CD4-positive, alpha-beta T cell treated with Interleukin-6 at 100 ng/mL for 8 hours (primary cell): ENCODE results near the gene ITGA7.

Experiments
- DNase-seq: peaks from one replicate; pipeline ENCODE4 v3.0.0-alpha.2; 2020; ENCODE audit warnings: mixed read lengths, low spot score

The ITGA7 gene

DNA sequence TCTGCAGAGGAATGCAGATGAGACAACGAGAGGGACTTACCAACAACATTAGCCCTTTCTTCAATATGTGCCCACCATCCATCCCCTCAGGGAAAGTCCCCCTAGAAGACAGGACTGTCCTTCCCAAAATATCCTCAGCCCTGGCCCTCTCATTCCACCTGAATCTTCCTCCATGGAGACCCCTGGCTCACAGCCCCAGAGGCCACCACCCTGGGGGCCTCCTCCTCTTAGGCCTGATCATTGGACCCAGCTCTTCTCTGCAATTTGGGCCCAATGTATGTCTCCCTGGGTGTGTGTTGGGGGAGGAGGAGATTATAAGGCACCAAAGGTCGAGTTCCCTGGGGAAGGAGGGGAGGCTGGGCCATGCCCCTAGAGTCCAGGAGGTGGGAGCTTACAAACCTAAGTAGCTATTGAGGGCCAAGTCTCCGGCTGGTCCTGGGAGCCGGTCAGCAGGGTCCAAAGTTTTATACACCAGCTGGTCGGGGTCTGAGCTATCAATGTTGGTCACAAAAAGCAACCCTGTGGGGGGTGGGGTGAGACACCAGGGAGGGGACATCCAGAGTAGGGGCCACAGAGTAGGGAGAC is 8.1 kb downstream of the ITGA7 start:
- DNase-seq = no peak

DNA sequence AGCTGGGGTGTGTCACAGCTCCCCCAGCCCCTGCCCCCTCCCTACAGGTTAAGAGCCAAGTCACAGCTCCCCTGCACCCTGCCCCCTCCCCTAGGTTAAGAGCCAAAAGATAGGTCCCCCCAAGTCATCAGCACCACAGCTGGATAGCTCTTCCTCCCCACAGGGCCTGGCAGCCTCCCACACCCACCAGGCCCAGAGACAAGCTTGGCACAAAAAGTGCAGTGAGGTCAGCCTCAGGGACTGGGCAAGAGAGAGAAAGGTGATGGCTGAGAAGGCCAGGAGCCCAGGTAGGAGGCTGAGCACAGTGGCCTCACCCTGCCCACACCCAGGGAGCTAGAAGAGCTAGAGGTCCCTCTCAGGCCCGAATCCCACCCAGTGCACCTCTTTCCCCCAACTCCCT is 8.7 kb downstream of the ITGA7 start:
- DNase-seq = no peak

DNA sequence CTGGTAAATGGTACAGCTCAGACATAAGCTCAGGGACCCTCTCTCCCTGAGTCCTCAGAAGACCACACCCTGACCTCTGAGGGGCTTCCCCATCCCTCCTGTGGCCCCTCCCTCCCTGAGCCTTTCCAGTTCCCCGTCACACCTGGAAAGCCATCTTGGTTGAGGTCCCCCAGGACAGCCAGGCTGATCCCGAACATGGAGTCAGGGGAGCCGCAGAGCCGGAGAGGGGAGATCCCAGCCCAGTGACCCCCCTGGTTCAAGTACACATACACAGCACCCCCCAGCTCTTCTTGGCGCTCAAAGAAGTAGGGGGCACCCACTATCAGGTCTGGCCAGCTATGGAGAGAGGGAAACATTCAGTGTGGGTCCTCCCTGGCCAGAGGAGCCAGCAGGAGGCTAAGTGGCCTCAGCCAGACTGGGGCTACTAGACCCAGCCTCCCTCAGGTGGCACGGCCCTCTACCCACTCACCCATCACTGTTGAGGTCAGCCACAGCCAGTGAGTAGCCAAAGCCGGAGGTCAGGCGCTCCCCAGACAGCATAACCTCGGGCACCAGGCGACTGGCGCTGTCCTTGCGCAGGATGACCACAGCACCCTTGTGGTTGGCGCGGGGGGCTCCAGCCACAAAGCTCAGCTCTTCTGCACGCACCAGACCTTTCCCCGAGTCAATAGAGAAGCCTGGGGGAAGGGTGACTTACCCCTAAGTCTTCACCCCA is 9.3 kb downstream of the ITGA7 start:
- no peak for DNase-seq

DNA sequence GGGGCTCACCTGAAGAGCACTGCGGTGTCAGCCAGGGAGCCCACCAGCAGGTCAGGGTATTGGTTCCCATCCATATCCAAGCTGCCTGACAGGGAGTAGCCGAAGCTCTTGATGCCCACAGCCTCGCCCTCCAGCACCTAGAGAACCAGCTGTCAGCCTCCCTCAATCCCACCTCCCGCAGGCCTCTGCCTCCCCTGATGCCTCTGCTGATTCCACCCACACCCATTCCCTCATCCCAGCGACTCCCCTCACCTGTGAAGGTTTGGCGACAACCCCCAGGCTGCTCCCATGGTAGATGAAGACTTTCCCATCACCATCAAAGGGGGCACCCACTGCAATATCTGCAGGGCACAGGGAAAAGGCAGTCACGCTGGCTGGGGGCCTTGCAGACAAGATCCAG is 10.0 kb downstream of the ITGA7 start:
- no peak for DNase-seq

DNA sequence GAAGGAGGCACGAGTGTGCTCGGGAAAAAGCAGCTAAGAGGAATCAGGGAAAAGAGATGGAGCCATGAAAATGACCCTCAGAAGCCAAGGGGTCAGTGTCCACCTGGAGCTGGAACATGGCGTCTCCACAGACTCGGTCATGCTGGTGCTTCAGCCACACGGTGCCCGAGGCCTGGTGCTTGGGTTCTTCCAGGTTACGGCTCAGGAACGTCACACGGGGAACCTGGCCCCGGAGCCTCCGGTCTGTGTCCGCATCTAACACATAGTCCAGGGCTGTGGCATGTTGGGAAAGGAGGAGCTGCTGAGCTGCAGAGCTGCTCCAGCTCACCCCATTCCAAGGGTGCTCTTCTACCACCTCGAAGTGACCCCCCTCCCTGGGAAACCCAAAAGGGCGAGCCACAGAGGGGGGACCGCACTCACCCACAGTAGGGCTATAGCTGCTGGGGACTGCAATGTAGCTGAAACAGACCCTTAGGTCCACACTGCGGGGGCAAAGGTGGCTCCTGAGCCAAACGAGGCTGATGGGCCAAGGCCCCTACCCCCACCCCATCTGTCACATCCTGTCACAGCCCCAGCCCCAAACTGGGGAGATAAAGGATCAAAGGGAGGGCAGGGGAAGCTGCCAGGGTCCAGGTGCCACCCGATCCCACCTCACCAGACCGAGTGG is 10.8 kb downstream of the ITGA7 start:
- no peak for DNase-seq

DNA sequence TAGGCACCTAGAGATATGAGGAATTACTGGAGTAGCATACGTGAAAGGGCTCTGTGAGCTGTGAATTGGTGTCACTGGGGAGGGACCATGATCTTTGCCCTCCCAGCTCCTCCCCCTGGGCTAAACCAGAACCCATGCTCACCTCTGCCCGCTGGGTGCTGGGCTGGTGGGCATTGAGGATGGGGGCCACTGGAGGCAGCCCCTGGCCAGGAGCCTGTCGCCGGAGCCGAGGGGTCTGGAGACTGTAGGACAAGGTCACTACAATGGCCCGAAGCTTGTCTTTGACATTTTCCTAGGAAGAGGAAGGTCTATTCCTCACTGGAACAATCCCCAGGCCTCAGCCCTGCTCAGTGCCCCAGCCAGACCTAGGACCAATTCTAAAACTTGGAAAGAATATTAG is 11.6 kb downstream of the ITGA7 start:
- DNase-seq = no peak

DNA sequence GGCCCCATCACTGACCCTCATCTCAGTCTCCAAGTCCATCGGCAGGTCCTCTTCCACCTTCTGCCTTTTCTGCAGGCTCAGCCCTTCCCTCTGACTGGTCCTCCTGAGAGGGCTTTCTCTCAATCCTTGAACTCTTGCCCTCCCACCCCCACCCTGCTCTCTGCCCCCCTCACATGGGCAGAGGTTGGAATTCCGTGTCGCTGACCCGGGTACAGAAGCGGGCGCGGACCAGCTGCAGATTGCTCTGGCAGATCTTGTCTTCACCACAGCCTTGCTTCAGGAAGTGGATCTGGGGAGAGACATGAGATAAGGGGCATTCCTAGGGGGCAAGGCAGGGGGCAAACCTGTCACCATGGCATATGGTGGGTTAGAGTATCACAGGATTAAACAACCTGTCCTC is 12.4 kb downstream of the ITGA7 start:
- no peak for DNase-seq

DNA sequence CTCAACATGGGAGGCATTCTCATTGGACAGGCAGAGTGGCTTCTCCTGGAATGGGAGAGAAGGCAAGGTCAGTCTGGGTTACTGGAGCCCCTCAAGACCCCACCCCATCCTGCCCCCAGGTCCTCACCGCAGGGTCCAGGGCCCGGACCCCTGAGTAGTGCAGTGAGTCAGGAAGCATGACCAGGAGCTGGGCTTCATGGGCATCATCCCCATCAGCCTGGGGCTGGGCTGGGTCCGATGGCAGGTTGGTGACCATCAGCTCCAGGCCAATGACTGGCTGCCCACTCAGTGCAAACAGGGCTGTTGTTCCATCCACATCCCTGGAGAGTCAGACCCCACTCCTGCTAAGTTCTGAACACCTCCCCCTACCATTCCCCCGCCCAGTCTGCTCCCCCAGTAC is 13.1 kb downstream of the ITGA7 start:
- no peak for DNase-seq

DNA sequence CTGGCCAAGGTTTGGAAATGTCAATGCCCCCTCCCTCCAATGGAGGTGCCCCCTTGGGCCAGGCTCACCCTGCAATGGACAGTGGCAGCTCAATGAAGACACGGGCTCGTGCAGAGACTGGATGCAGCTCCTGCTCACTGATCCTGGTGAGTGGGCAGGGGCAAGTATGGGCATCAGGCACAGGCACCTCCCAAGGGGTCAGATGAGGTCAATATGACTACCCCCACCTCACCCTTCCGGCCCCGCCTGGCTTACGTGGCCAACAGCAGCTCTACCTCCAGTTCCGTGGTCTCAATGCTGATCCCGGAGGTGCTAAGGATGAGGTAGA is 13.6 kb downstream of the ITGA7 start:
- no peak for DNase-seq

DNA sequence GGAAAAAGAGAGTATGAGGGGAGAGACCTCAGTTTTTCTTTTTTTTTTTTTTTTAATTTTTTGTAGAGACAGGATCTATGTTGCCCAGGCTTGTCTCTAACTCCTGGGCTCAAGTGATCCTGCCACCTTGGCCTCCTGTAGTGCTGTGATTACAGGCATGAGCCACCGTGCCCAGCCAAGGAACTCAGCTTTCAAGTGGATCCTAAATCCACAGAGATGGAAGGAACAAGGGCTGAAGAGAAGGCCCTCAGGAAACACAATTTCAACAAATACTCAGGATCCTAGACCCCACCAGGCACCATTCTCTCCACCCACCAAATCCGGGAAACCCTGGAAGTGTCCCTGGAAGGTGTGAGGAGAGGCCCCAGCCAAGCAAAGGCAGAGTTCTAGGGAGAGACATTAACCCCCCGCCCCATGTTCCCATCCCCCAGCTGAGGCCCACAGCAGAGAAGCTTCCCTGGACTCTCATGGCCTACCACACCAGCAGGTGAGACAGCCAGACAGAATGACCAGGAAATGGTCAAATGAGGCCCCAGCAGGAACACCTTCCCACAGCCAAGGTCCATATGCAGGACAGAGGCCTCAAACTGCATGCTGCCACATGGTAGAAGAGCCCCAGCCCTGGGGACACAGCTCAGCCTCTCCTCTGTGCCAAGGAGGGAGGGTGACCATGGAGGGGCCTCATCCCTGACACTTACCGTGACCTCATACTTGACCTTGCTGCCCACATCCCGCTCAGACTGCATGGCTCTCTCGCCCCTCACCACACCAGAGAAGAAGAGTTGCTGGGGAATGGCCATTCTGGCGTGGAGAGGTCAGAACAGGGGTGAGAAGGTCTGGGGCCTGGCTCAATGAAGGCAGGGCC is 14.1 kb downstream of the ITGA7 start:
- no peak for DNase-seq

DNA sequence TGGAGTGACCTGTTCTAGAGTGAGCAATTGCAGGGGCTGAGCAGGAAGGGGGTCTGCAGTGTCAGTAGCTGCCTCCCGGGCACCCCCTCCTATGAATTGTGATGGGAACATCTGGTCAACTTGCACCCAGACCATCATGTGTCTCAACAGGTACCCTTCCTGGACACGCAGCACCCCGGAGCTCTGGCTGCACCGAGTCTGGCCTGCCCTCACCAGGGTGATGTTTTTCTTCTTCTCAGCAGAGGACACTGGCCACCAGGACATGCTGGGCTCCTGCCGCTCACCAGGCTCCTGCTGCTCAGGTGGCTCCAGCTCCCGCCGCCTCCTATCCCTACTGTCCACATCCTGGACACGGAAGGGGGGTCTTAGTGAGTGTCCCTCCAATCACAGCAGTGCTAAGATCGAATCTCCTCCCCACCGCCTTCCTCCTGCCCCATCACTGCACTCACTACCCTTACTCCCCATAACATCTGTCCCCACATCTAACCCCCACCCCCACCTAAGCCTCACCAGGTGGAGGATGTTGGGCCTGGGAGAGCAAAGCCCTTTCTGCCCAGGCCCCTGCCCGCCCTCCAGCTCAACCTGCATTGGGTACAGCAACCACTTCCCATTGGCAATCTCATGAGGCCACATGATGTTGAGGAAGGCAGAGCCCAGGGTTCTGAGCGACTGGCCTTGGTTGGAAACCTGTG is 14.9 kb downstream of the ITGA7 start:
- DNase-seq = no peak

DNA sequence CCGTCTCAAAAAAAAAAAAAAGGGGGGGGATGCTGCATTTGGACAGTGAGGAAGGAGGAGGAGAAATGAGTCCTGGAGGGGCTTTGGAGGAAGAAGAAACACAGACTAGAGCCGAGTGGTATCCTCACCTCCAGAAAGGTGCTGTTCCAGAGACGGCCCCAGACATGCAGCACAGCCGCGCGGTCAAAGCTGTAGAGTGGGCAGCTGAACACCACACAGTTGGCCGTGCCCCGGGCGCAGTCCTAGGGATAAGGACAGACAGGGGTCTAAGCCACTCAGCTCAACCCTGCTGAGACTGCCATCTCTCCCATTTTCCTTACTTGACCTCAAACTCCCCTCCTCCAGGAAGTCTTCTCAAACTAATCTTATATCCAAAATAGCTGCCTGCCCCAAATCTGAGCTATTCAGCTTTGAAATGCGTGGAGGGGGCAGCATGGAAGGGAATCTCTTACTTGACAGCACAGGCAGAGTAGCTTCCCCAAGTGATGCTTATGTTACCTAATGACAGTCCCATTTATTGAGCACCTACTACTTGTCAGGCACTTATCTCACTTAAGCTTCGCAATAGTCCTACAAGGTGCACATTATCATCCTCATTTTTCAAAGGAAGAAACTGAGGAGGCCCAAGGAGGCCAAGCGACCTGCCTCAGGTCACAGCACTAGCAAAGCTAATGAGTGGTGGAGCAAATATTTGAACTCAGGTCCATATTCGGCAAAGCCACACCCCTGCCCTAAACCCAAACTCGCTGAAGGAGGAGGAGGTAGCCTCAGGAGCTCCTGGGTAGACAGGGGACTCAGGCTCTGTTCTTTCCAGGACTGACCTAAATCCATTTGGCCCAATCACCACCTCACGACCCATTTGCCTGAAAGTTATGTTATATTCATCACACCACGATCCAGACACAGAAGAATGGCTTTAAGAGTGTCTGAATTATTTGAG is 18.7 kb downstream of the ITGA7 start:
- DNase-seq = no peak

DNA sequence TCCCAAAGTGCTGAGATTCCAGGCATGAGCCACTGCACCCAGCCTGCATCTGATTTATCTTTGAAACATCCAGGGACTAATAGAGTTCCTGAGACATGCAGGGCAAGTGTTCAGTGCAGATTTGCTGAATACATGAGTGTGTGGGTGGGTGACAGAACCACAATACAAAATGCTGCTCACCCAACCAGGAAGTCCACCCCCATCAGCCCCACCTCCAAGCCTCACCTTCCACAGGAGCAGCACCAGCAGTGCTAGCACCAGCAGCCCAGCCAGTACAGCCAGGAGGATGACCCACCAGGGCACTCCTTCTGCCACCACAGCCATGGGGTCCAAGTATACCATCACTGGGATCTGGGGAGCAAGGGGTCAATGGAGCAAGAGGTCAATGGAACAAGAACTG is 20.0 kb downstream of the ITGA7 start:
- no peak for DNase-seq

DNA sequence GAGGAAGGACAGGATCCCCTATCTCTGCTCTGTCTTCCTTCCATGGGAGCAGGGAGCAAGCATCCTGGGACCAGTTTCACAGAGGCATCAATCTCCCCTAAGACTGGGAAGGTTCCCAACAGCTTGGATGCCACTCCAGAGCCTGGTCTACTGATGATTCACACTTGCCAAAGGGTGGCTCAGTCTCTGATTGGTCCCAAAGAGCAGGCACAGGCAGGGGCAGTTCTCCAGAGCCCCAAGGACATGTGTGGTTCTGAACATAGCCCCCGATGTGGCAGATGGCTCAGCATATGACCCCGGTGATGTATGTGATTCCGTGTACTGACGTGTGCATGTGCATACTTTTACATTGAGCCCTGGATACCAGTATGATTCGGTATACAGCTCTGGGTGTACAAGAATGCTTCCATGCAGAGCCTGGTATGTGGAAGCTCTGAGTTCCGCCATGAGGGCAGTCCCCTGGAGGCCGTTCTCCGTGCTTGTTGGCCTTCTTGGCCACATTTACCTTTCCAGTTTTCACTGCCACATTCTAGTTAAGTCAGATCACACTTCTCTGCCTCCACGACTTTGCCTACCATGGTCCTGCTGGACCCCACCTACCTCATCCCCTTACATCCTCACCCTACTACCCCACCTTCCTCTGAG is 21.2 kb downstream of the ITGA7 start:
- no peak for DNase-seq

DNA sequence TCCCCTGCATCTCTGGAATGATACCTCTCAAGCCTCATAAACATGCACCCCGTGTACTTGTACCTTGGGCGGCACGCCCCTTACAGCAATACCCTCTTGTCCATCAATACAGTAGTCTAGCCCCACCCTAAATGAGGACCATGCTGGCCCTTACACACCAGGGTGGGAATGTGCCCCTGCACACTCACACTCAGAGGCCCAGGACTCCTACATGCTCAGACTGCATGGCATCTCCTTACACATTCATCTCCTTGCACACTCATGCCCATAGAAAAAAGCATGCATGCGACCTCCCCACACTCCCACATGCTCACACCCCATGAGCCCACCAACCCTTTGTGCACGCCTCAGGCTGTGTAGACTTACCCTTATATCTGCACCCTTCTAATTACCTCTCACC is 22.0 kb downstream of the ITGA7 start:
- no peak for DNase-seq

DNA sequence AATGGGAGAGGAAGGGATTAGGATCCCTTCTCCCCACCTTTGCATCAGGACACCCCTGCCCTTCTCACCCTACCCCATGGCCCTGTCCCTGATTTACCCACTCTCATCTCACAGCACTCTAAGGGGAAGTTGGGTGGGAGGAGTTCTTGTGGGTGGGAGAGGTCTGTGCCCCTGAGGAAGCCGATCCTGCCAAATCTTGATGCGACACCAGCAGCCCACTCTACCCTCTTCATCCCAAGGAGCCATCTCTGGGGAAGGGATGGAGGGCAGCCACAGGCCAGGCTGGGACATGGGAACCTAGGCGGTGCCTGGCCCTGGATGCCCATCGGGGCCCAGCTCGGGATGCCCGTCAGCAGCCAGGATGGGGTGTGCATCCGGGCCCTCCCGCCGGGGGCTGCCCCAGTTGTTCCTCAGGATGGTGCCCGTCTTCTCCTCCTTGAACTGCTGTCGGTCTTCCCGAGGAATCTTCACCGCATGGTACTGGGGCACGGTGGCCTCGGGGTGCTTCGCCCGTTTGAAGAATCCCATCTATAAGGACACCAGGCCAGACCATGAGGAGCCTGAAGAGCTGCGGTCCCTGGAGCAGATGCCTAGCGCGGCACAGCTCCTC is 22.8 kb downstream of the ITGA7 start:
- DNase-seq = no peak

DNA sequence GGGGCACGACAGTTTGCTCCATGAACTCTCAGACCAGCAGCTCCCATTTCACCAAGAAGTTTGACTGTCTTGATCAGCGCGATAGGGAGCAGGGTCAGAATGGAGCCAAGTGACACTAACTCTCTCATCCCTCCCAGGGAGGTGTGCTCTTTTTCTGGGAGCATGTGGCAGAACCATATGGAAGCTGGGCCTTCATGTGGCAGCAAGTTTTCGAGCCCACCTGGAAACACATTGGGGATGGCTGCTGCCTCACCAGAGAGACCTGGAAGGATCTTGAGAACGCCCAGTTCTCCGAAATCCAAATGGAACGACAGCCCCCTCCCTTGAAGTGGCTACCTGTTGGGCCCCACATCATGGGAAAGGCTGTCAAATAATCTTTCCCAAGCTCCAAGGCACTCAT is 24.0 kb downstream of the ITGA7 start:
- DNase-seq = no peak

DNA sequence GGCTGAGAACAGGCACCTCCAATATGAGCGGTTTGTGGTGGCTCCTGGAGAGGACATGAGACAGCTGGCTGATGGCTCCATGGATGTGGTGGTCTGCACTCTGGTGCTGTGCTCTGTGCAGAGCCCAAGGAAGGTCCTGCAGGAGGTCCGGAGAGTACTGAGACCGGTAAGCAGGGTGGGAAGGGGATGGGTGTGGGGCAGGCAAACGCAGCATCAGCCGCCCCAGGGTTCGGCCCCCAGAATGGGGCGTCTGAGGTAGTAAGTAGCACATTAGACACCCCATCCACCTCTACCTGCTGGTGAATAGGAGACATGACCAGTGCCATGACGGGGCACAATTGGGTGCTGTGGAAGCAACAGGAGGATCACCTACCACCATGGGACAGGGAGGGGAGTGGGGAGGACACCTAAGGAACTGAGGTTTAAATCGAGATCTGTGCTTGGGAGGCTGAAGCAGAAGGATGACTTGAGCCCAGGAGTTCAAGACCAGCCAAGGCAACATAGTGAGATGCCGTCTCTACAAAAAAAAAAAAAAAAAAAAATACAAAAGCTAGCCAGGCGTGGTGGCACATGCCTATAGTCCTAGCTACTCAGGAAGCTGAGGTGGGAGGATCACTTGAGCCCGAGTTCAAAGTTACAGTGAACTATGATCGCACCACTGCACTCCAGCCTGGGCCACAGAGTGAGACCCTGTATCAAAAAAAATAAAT is 25.5 kb downstream of the ITGA7 start:
- DNase-seq = no peak
